GM12874 (cell line): ENCODE measurements around the gene LMOD3.

Source experiments
- CTCF ChIP-seq: IDR thresholded peaks from 2 replicates; pipeline ENCODE4 v1.5.1; 2011; ENCODE audit warnings: low read depth, mild to moderate bottlenecking, control low read depth, low read length, moderate library complexity; ENCODE audit not compliant: insufficient read depth

The LMOD3 gene

GRCh38 chr3:69142090-69142489 is 19.7 kb upstream of the LMOD3 start:
- TF ChIP-seq CTCF: no peak

- no peak for TF ChIP-seq CTCF
These were observed 18.9 kb upstream of the LMOD3 start for GRCh38 chr3:69141313-69141712.

GRCh38 chr3:69137412-69137811 is 15.0 kb upstream of the LMOD3 start:
- TF ChIP-seq CTCF: no peak

GRCh38 chr3:69137005-69137404 is 14.6 kb upstream of the LMOD3 start:
- TF ChIP-seq CTCF: no peak

GRCh38 chr3:69130689-69131088 is 8.3 kb upstream of the LMOD3 start:
- no peak for TF ChIP-seq CTCF

- TF ChIP-seq CTCF: no peak
These were observed 7.1 kb upstream of the LMOD3 start for GRCh38 chr3:69129531-69129930.

GRCh38 chr3:69128509-69128908 is 6.1 kb upstream of the LMOD3 start:
- no peak for TF ChIP-seq CTCF

GRCh38 chr3:69126999-69127398 is 4.6 kb upstream of the LMOD3 start:
- no peak for TF ChIP-seq CTCF
